Uterus (tissue), 2 donors: Measurements from ENCODE around the gene FAM167B.

Experiments
- CTCF ChIP-seq, 4 experiments: fragments of 200-600 bp in 2 of 4; fragments of 450-650 bp in 2 of 4; sonication (generic) in 2 of 4; IDR thresholded peaks; one replicate each; pipeline ENCODE4 v1.5.1; 2016 to 2019; ENCODE audit warnings: antibody characterized with exemption in 4 of 4, mild to moderate bottlenecking in 2 of 4, moderate library complexity in 1 of 4
- POLR2A ChIP-seq, 2 donors: fragments of 450-650 bp; IDR thresholded peaks; one replicate each; pipeline ENCODE4 v1.6.1; 2016; ENCODE audit warnings: antibody characterized with exemption in 2 of 2, mild to moderate bottlenecking in 1 of 2, moderate library complexity in 1 of 2

- TF ChIP-seq CTCF (IDR thresholded peaks at IDR 0.05): no peak
- no peak for TF ChIP-seq POLR2A (IDR thresholded peaks at IDR 0.05)
Observed at GRCh38 chr1:32242341-32242851, 4.6 kb upstream of the FAM167B start.
